NB4 (cell line): ENCODE results near the gene SLC7A4.

Source experiments
- DNase-seq: peaks from one replicate; pipeline ENCODE4 v3.0.0; 2010; ENCODE audit warnings: low read depth
- H3K4me3 ChIP-seq: one replicate; pipeline ENCODE4 v1.5.1; 2011; ENCODE audit warnings: mild to moderate bottlenecking, low read depth, low read length, moderate library complexity
- CTCF ChIP-seq: IDR thresholded peaks from one replicate; pipeline ENCODE4 v1.5.1; 2012; ENCODE audit warnings: low read depth, low read length
- MAX ChIP-seq: IDR thresholded peaks from 2 replicates; pipeline ENCODE4 v1.6.1; 2011; ENCODE audit warnings: low read depth, low read length
- MYC ChIP-seq: IDR thresholded peaks from 2 replicates; pipeline ENCODE4 v1.6.1; 2011; ENCODE audit warnings: low read depth, low read length
- POLR2A ChIP-seq: IDR thresholded peaks from 2 replicates; pipeline ENCODE4 v1.6.1; 2011; ENCODE audit warnings: mild to moderate bottlenecking; ENCODE audit not compliant: insufficient read length; ENCODE audit errors: extremely low read depth

SLC7A4 gene

GRCh38 chr22:20992056-20992442 lies 40.3 kb downstream of the SLC7A4 start:
- no peak overlapping the region for H3K4me3 ChIP-seq
- no peak for DNase-seq

DNA sequence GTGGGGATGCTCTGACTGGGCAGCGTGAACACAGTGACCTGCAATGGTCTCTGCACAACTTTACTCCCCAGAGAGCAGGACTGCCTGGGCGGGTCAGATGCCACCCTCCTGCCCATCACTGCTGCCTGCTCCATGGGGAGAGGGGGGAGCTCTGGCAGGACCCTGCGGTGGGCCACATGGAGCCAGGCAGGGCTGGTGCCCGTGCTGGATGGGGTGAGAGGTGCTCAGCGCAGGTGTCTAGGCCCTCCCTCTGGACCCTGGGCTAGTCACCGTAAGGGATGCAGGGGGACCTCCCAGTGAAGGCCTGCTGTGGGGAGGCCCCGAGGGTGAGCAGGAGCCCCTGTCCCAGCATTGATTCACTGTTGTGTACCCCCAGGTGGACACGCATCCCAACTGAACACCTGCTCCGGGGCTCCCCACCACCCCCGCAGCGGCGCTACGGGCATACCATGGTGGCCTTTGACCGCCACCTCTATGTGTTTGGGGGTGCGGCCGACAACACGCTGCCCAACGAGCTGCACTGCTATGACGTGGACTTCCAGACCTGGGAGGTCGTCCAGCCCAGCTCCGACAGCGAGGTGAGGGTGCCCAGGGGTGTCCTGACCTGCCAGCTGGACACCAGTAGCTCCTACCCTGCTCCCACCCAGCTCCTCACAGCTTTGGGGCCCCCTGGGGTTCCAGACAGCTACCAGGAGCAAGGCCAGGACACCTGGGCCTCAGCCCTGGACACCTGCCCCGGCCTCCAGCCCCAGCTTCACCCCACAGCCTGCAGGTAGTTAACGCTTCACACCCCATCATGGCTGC lies 40.9 kb downstream of the SLC7A4 start:
- no peak for DNase-seq
- no peak overlapping the region for H3K4me3 ChIP-seq
- TF ChIP-seq MYC (no peak), MAX (no peak), POLR2A (no peak), CTCF (no peak)

More at GRCh38 chr22:20992056-20992442, 40.3 kb downstream of the SLC7A4 start:
- no peak for TF ChIP-seq MAX
- TF ChIP-seq MYC = no peak
- no peak for TF ChIP-seq POLR2A
- no peak for TF ChIP-seq CTCF

- no peak overlapping the region for H3K4me3 ChIP-seq
- no peak for DNase-seq
- TF ChIP-seq MYC (no peak), CTCF (no peak), POLR2A (no peak), MAX (no peak)
Measured at GRCh38 chr22:20990184-20991180, 41.9 kb downstream of the SLC7A4 start.

DNA sequence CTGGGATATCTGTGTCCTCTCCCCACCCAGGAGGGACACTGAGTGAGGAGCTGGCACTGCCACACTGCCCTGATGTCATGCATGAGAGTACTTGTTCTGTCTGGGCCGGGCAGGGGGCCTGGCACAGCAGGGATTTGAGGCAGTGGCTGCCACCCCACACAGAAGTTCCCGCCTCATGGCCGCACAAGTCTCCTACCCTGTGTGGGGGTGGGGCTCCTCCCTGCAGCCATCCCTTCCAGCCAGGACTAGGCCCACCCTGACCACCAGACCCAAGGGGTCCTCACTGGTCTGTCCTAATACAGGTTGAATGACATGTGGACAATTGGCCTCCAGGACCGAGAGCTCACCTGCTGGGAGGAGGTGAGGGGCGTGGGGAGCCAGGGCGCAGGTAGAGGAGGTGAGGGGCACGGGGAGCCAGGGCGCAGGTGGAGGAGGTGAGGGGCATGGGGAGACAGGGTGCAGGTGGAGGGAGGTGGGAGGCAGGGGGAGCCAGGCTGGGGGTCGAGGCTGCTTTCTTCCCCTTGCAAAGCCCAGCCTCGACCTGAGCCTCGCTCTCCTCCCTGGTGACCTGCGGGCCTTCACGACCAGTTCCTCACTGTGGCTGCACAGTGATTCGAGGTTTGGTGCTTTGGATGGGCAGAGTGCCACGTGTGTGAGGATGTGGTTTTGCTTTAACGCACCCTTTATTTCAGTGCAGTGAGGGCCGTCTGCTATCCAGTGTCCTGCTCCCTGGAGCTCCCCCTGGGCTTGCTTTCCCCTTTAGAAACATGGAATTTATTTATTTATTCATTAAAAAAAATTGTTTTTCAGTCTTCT lies 42.8 kb downstream of the SLC7A4 start:
- DNase-seq = peak; percentile 41
- TF ChIP-seq CTCF = no peak
- TF ChIP-seq MAX = peak; percentile 57
- no peak overlapping the region for H3K4me3 ChIP-seq

DNA sequence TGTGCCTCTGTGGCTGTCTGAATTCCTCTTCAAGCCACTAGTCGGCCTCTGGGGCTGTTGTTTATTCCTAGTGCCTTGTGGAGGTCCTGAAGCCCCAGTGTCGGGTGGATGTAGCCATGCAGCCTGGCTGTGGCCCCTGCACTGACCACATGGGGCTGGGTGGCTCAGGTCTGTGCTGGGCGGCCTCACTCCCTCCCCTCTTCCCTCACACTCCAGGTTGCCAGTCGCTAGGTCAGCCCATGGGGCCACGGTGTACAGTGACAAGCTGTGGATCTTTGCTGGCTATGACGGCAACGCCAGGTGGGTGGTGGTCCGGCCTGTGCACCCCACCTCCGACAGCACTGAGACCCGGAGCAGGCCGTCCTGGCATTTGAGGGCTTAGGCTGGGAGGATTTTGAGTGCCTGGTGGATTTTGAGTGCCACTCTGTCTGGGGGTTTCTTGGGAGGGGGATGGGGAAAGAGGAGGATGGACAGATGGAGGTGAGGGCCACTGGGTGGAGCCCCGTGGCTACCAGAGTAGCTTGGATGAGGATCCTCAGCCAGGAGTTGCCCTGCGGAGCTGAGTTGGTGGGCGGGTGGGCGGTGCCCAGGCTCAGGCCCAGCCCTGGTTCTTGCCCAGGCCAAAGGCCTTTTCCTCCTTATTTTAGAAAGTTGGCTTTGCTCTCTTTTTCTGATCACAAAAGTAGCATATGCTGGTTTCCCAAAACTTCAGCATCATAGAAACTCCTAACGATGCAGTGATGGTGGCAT lies 43.6 kb downstream of the SLC7A4 start:
- no peak for DNase-seq
- H3K4me3 ChIP-seq = no peak overlapping the region
- no peak for TF ChIP-seq MYC
- TF ChIP-seq MAX = no peak
- TF ChIP-seq POLR2A = no peak
